ENCODE measurements around the gene RNASEH1. TPM values are rescaled to one million over a fixed set of nuclear protein-coding genes. Genes with fewer than 3 reads are reported as not detected.
A peak's percentile ranks its signal among the peaks of the same experiment; 100 is the strongest.

RNASEH1 gene
- polyA plus RNA-seq, 1 donor: 15.2 TPM

GRCh38 chr2:3589086-3589485, 31.0 kb upstream of the RNASEH1 start:
- Histone ChIP-seq H3K9me3 (ENCODE audit: control insufficient read depth, low read depth, low read length) (no peaks in the 10 kb centered on the region), H3K4me3 (ENCODE audit: low read length) (no peak overlapping the region), H3K4me1 (ENCODE audit: control insufficient read depth, insufficient read depth, low read length) (no peaks in the 10 kb centered on the region), H3K27me3 (ENCODE audit: control insufficient read depth, insufficient read depth, low read length) (no peaks in the 10 kb centered on the region), H3K36me3 (ENCODE audit: control insufficient read depth, insufficient read depth, low read length) (peaks cover 11% of the 10 kb centered on the region), H3K27ac (ENCODE audit: low read length) (no peak overlapping the region)
- DNase-seq: no peak
- WGBS (ENCODE audit: insufficient coverage, low lambda C conversion rate): 100% methylated on average over 2 of the region's 11 CpGs

- no peak overlapping the region for H3K27ac ChIP-seq (ENCODE audit: low read length)
- peaks cover 16% of the 10 kb centered on the region for H3K36me3 ChIP-seq (ENCODE audit: control insufficient read depth, insufficient read depth, low read length)
- H3K27me3 ChIP-seq (ENCODE audit: control insufficient read depth, insufficient read depth, low read length): no peaks in the 10 kb centered on the region
- no peak for DNase-seq
- H3K9me3 ChIP-seq (ENCODE audit: control insufficient read depth, low read depth, low read length): no peaks in the 10 kb centered on the region
- no peaks in the 10 kb centered on the region for H3K4me1 ChIP-seq (ENCODE audit: control insufficient read depth, insufficient read depth, low read length)
- no CpG with 5 or more reads among the region's 7 CpGs for WGBS (ENCODE audit: insufficient coverage, low lambda C conversion rate)
- H3K4me3 ChIP-seq (ENCODE audit: low read length): no peak overlapping the region
Observed at GRCh38 chr2:3588084-3588483, 30.0 kb upstream of the RNASEH1 start.

- no peaks in the 10 kb centered on the region for H3K4me1 ChIP-seq (ENCODE audit: control insufficient read depth, insufficient read depth, low read length)
- no peak overlapping the region for H3K4me3 ChIP-seq (ENCODE audit: low read length)
- peaks cover 16% of the 10 kb centered on the region for H3K36me3 ChIP-seq (ENCODE audit: control insufficient read depth, insufficient read depth, low read length)
- no peak for DNase-seq
- H3K27ac ChIP-seq (ENCODE audit: low read length): no peak overlapping the region
- H3K9me3 ChIP-seq (ENCODE audit: control insufficient read depth, low read depth, low read length): no peaks in the 10 kb centered on the region
- no peaks in the 10 kb centered on the region for H3K27me3 ChIP-seq (ENCODE audit: control insufficient read depth, insufficient read depth, low read length)
- WGBS (ENCODE audit: insufficient coverage, low lambda C conversion rate): no CpG with 5 or more reads among the region's 6 CpGs
Observed at GRCh38 chr2:3587432-3587831, 29.3 kb upstream of the RNASEH1 start.

DNA sequence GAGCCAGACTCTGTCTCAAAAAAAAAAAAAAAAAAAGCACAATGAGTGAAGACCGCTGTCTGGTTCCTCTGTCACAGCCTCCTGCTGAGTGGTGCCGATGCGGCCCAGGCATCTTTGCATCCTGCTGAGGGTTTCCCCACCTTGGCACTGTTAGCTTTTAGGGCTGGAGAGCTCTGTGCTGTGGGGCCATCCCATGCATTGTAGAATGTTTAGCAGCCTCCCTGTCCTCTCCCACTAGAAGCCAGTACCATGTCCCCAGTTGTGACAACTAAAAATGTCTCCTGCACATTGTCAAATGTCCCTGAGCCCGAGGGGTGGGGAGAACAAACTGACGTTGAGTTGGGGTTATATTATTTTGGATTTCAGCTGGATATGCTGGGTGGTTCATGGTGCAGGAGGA, 28.9 kb upstream of the RNASEH1 start:
- Histone ChIP-seq H3K9me3 (ENCODE audit: control insufficient read depth, low read depth, low read length) (no peaks in the 10 kb centered on the region), H3K4me3 (ENCODE audit: low read length) (no peak overlapping the region), H3K4me1 (ENCODE audit: control insufficient read depth, insufficient read depth, low read length) (no peaks in the 10 kb centered on the region), H3K27me3 (ENCODE audit: control insufficient read depth, insufficient read depth, low read length) (no peaks in the 10 kb centered on the region), H3K36me3 (ENCODE audit: control insufficient read depth, insufficient read depth, low read length) (peaks cover 17% of the 10 kb centered on the region), H3K27ac (ENCODE audit: low read length) (no peak overlapping the region)
- no peak for DNase-seq
- WGBS (ENCODE audit: insufficient coverage, low lambda C conversion rate): 80% methylated on average over 1 of the region's 5 CpGs

- 40% methylated on average over 1 of the region's 16 CpGs for WGBS (ENCODE audit: insufficient coverage, low lambda C conversion rate)
- no peaks in the 10 kb centered on the region for H3K4me1 ChIP-seq (ENCODE audit: control insufficient read depth, insufficient read depth, low read length)
- peaks cover 25% of the 10 kb centered on the region for H3K36me3 ChIP-seq (ENCODE audit: control insufficient read depth, insufficient read depth, low read length)
- no peak overlapping the region for H3K27ac ChIP-seq (ENCODE audit: low read length)
- H3K9me3 ChIP-seq (ENCODE audit: control insufficient read depth, low read depth, low read length): no peaks in the 10 kb centered on the region
- no peak for DNase-seq
- no peak overlapping the region for H3K4me3 ChIP-seq (ENCODE audit: low read length)
- no peaks in the 10 kb centered on the region for H3K27me3 ChIP-seq (ENCODE audit: control insufficient read depth, insufficient read depth, low read length)
Observed at GRCh38 chr2:3586220-3586619, 28.1 kb upstream of the RNASEH1 start.

DNA sequence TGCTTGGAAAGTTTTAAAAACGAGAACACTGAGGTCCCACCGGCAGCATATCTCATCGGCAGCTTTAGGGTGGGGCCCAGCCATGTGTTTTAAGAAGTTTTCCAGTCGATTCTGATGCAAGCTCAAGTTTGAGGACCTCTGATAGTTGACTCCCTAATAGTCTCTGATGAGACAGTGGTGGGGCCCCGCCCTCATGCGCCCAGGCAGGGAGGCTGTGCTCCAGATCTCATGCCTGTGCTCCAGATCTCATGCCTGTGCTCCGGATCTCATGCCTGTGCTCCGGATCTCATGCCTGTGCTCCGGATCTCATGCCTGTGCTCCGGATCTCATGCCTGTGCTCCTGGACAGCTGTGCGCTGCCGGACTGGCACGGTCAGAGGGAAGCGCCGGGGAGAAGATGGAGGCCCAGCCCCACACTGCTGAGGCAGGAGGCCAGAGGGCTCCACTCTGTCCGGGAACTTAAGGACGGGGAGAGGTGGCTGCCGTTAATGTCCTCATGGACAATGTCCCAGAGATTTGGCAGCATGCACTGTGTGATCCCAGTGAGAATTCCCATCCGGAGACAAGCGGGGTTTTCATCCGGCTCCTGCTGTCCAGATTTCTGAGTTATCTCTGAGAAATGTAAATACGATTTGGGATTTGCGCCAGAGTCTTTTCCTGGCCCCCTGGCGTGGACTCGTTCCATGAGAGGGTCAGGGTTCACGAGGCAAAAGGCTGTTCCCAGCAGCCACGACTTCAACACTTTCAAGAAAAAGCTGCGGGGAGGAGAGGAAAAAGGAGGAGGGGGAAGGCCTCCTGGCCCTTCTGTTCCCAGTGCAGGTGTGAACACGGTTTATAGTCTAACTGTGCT, 27.4 kb upstream of the RNASEH1 start:
- Histone ChIP-seq H3K36me3 (ENCODE audit: control insufficient read depth, insufficient read depth, low read length) (peaks cover 30% of the 10 kb centered on the region), H3K27ac (ENCODE audit: low read length) (peak overlapping the region; percentile 43)
- 20% methylated on average over 1 of the region's 29 CpGs for WGBS (ENCODE audit: insufficient coverage, low lambda C conversion rate)

GRCh38 chr2:3584608-3585260, 26.6 kb upstream of the RNASEH1 start:
- H3K4me1 ChIP-seq (ENCODE audit: control insufficient read depth, insufficient read depth, low read length): no peaks in the 10 kb centered on the region
- H3K27ac ChIP-seq (ENCODE audit: low read length): peak overlapping the region; percentile 43
- WGBS (ENCODE audit: insufficient coverage, low lambda C conversion rate): no CpG with 5 or more reads among the region's 4 CpGs
- H3K9me3 ChIP-seq (ENCODE audit: control insufficient read depth, low read depth, low read length): no peaks in the 10 kb centered on the region
- no peaks in the 10 kb centered on the region for H3K27me3 ChIP-seq (ENCODE audit: control insufficient read depth, insufficient read depth, low read length)
- no peak overlapping the region for H3K4me3 ChIP-seq (ENCODE audit: low read length)
- peaks cover 38% of the 10 kb centered on the region for H3K36me3 ChIP-seq (ENCODE audit: control insufficient read depth, insufficient read depth, low read length)
- no peak for DNase-seq

More for the DNA sequence above, 27.4 kb upstream of the RNASEH1 start:
- Histone ChIP-seq H3K4me1 (ENCODE audit: control insufficient read depth, insufficient read depth, low read length) (no peaks in the 10 kb centered on the region), H3K4me3 (ENCODE audit: low read length) (no peak overlapping the region), H3K9me3 (ENCODE audit: control insufficient read depth, low read depth, low read length) (no peaks in the 10 kb centered on the region), H3K27me3 (ENCODE audit: control insufficient read depth, insufficient read depth, low read length) (no peaks in the 10 kb centered on the region)
- DNase-seq: peak; percentile 33 to 59

- Histone ChIP-seq H3K4me1 (ENCODE audit: control insufficient read depth, insufficient read depth, low read length) (no peaks in the 10 kb centered on the region), H3K36me3 (ENCODE audit: control insufficient read depth, insufficient read depth, low read length) (peaks cover 44% of the 10 kb centered on the region), H3K9me3 (ENCODE audit: control insufficient read depth, low read depth, low read length) (no peaks in the 10 kb centered on the region), H3K27me3 (ENCODE audit: control insufficient read depth, insufficient read depth, low read length) (no peaks in the 10 kb centered on the region), H3K27ac (ENCODE audit: low read length) (no peak overlapping the region), H3K4me3 (ENCODE audit: low read length) (no peak overlapping the region)
- WGBS (ENCODE audit: insufficient coverage, low lambda C conversion rate): 86% methylated on average over 1 of the region's 6 CpGs
- DNase-seq: no peak
Observed at GRCh38 chr2:3584076-3584475, 25.9 kb upstream of the RNASEH1 start.

- Histone ChIP-seq H3K27ac (ENCODE audit: low read length) (no peak overlapping the region), H3K4me1 (ENCODE audit: control insufficient read depth, insufficient read depth, low read length) (peaks cover 2% of the 10 kb centered on the region), H3K9me3 (ENCODE audit: control insufficient read depth, low read depth, low read length) (no peaks in the 10 kb centered on the region), H3K27me3 (ENCODE audit: control insufficient read depth, insufficient read depth, low read length) (no peaks in the 10 kb centered on the region), H3K36me3 (ENCODE audit: control insufficient read depth, insufficient read depth, low read length) (peaks cover 65% of the 10 kb centered on the region), H3K4me3 (ENCODE audit: low read length) (no peak overlapping the region)
- DNase-seq: no peak
- WGBS (ENCODE audit: insufficient coverage, low lambda C conversion rate): 90% methylated on average over 2 of the region's 13 CpGs
Observed at GRCh38 chr2:3581367-3582262, 23.5 kb upstream of the RNASEH1 start.

- DNase-seq: no peak
- H3K9me3 ChIP-seq (ENCODE audit: control insufficient read depth, low read depth, low read length): no peaks in the 10 kb centered on the region
- H3K4me1 ChIP-seq (ENCODE audit: control insufficient read depth, insufficient read depth, low read length): peaks cover 3% of the 10 kb centered on the region
- no peaks in the 10 kb centered on the region for H3K27me3 ChIP-seq (ENCODE audit: control insufficient read depth, insufficient read depth, low read length)
- peaks cover 66% of the 10 kb centered on the region for H3K36me3 ChIP-seq (ENCODE audit: control insufficient read depth, insufficient read depth, low read length)
- no CpG with 5 or more reads among the region's 5 CpGs for WGBS (ENCODE audit: insufficient coverage, low lambda C conversion rate)
- no peak overlapping the region for H3K27ac ChIP-seq (ENCODE audit: low read length)
- H3K4me3 ChIP-seq (ENCODE audit: low read length): no peak overlapping the region
Observed at GRCh38 chr2:3580449-3580848, 22.3 kb upstream of the RNASEH1 start.
